ENCODE data around the gene ABI2.

ABI2 gene

DNA sequence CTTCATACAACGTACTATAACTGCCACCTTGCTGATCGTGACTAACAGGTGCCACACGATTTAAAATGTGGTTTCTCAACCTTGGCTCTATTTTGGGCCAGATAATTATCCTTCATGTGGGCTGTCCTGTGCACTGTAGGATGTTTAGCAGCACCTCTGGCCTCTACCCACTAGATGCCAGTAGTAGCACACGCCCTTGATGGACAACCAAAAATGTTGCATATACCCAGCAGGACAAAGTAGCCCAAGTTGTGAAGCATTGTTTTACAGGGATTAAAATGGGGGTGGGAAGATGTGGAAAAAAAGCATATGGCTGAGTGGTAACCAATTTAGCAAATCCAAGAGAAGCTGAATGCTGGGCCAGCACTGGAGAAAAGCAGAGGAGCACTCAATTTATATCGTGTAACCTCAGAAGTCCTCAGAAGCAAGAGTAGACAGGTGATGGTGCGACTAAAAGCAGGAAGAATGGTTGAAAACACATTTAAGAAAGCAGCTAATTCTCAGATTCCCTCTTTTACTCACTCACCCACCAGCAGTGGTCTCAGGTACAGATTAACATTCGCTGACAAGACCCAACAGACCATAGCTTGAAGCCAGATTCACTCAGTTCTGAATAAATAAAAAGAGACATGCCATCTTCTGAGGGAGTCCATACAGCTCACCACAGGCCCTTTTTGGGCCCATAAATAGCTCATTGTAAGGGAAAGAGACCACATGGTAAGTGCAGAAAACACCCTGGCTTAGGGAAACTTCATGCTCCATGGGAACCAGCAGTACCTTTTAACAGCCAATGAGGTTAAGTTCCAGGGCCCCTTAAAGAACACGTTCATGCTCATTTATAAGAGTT is 156.3 kb downstream of the ABI2 start:
- DNase-seq (ENCODE audit: low spot score) = no peak

DNA sequence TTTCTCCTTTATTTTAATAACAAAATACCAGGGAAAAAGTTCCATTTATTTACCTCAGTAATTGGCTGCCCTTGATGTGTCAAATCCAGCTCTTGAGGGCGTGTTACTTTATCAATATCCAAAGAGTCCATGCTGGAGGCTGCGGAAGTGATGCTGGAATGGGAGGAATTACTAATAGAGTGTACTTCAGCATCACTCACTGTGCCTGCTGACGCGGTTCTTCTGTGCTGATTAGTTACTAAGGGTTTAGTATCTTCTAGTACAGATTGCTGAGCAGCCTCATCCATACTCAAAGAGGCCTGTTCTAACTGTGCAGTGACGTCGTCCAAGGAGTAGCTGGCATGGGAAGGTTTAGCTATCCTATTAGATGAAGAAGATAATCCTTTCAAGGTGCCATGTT is 161.3 kb downstream of the ABI2 start:
- no peak for DNase-seq (ENCODE audit: low spot score)

DNA sequence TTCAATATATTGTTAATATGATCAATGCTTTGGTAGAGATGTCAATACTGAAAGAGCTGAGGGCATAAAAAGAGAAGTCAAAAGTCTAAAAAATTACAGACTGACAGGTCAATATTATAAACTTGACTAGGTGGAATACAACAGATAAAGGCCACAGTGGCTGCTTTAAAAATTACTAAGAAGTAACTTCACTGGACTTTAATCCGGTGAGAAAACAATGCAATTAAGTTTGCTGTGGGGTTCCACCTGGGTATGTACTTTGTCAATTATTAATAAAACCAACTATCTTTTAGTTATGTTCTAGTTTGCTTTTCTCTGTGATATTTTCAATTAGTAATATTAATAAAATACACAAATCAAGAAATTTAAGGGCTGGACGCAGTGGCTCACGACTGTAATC is 162.2 kb downstream of the ABI2 start:
- DNase-seq (ENCODE audit: low spot score) = no peak

DNA sequence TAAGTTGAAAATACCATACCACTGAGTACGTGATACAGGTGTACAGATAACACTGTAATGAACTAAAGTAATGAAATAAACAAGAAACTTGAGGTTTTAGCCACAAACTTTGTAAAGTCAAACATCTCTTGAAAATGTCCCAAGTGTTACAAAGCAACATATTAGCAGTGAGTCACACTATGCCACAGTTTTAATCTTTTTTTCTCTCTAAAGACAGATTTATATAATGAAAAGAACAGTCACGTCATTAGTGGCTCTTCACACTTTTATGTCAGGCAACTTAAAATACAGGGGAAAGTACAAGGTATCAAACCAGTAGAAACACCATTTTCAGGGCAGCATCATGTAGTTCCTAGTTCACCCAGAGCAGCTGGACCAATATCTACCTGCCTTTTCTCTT is 164.8 kb downstream of the ABI2 start:
- DNase-seq (ENCODE audit: low spot score) = no peak

Data from hematopoietic multipotent progenitor cell treated with erythropoietin and hydrocortisone succinate and interleukin-3 and kit ligand, for 17 days (in vitro differentiated cells).